Dedifferentiated amniotic fluid mesenchymal stem cell (primary cell): Measurements from ENCODE around the gene OVCH1.
"Not testable (repeated sequence)": the region's sequence is repeated elsewhere in the genome, so short reads cannot be mapped to it uniquely, and the experiment has no call there.

Experiments used
- DNase-seq: peaks from one replicate; pipeline ENCODE4 v3.0.0-alpha.2; 2016; ENCODE audit errors: extremely low spot score

The OVCH1 gene

GRCh38 chr12:29492891-29493290 is 4.6 kb downstream of the OVCH1 start:
- DNase-seq = no peak

- DNase-seq = no peak
These were observed 10.5 kb downstream of the OVCH1 start for GRCh38 chr12:29486972-29487371.

GRCh38 chr12:29463198-29463597 is 34.3 kb downstream of the OVCH1 start:
- DNase-seq = no peak

- DNase-seq = no peak
These were observed 37.4 kb downstream of the OVCH1 start for GRCh38 chr12:29460082-29460481.

GRCh38 chr12:29455087-29455486 is 42.4 kb downstream of the OVCH1 start:
- DNase-seq = no peak

- DNase-seq = no peak
These were observed 45.6 kb downstream of the OVCH1 start for GRCh38 chr12:29451888-29452287.

GRCh38 chr12:29448157-29448556 is 49.3 kb downstream of the OVCH1 start:
- no peak for DNase-seq

GRCh38 chr12:29447285-29447975 is 50.1 kb downstream of the OVCH1 start:
- DNase-seq = no peak

- DNase-seq = no peak
These were observed 58.0 kb downstream of the OVCH1 start for GRCh38 chr12:29439506-29439905.

GRCh38 chr12:29438752-29439408 is 58.6 kb downstream of the OVCH1 start:
- DNase-seq = no peak

- DNase-seq = no peak
These were observed 59.9 kb downstream of the OVCH1 start for GRCh38 chr12:29437575-29437974.

GRCh38 chr12:29436815-29437214 is 60.7 kb downstream of the OVCH1 start:
- not testable (repeated sequence) for DNase-seq

- no peak for DNase-seq
These were observed 66.0 kb downstream of the OVCH1 start for GRCh38 chr12:29431513-29431912.

GRCh38 chr12:29430716-29431044 is 66.8 kb downstream of the OVCH1 start:
- no peak for DNase-seq

- DNase-seq = no peak
These were observed 67.3 kb downstream of the OVCH1 start for GRCh38 chr12:29429999-29430715.

GRCh38 chr12:29428633-29429032 is 68.9 kb downstream of the OVCH1 start:
- peak; percentile 84 for DNase-seq

GRCh38 chr12:29427964-29428363 is 69.5 kb downstream of the OVCH1 start:
- no peak for DNase-seq

- no peak for DNase-seq
These were observed 71.0 kb downstream of the OVCH1 start for GRCh38 chr12:29426498-29426897.

- no peak for DNase-seq
These were observed 71.8 kb downstream of the OVCH1 start for GRCh38 chr12:29425722-29426121.

GRCh38 chr12:29416748-29417147 is 80.7 kb downstream of the OVCH1 start:
- DNase-seq = no peak

GRCh38 chr12:29415111-29415510 is 82.4 kb downstream of the OVCH1 start:
- DNase-seq = peak; percentile 22

GRCh38 chr12:29414368-29414767 is 83.1 kb downstream of the OVCH1 start:
- peak; percentile 82 for DNase-seq

GRCh38 chr12:29405561-29405960 is 91.9 kb downstream of the OVCH1 start:
- DNase-seq = no peak
